NCI-H526 (cell line): ENCODE results near the gene NLRP10.

Experiments used
- DNase-seq, 2 experiments: peaks; one replicate each; lab custom pipeline; 2025; lab: John Stamatoyannopoulos, UW

NLRP10 gene

DNA sequence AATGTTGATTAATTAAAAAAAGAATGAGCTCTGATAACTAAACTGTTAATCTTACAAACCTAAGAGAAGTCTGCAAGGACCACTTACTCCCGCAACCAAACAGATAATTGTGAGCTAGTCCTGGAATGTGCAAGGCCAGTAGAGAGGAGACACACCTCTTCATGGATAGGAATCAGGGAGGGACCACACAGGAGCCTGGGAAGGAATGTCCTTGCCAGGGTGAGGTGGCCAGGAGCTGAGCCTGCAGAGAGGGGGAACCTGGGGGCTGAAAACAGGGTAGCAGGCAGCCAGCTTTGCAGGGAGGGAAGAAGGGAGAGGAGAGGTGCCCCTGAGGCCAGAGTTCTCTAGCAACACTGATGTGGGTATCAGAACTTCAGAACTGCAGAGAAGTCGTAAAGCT, 9.4 kb upstream of the NLRP10 start:
- DNase-seq: no peak

DNA sequence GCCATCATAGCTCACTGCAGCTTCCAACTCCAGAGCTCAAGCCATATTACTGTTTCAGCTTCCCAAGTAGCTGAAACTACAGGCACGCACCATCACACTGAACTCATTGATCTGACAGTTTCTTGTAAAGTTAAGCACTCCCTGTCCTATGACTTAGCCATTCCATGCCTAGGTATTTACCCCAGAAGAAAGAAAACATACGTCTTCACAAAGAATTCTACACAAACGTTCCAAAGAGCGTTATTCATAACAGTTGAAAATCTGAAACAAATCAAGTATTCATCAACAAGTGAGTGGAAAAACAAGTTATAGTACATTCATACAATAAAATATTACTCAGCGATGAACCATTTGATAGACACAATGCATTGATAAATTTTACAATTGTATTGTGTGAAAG, 7.8 kb upstream of the NLRP10 start:
- no peak for DNase-seq

DNA sequence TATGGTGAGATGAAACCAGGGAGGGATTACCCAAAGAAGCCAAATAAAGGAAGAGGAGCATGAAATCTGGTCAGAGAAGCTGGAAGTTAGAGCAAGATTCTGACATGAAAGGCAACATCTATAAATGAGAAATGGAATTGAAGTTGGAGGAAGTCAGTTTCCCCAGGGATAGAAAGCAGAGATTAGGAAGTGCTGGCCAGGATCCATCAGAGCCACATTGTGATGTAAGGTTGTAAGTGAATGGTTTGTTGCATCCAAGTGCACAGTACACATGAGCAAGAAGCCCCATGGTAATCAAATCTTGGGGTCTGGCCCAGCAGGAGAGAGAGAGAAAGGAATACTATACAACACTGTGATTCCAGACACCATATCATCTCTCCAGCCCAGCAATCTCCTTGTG, 6.6 kb upstream of the NLRP10 start:
- no peak for DNase-seq

DNA sequence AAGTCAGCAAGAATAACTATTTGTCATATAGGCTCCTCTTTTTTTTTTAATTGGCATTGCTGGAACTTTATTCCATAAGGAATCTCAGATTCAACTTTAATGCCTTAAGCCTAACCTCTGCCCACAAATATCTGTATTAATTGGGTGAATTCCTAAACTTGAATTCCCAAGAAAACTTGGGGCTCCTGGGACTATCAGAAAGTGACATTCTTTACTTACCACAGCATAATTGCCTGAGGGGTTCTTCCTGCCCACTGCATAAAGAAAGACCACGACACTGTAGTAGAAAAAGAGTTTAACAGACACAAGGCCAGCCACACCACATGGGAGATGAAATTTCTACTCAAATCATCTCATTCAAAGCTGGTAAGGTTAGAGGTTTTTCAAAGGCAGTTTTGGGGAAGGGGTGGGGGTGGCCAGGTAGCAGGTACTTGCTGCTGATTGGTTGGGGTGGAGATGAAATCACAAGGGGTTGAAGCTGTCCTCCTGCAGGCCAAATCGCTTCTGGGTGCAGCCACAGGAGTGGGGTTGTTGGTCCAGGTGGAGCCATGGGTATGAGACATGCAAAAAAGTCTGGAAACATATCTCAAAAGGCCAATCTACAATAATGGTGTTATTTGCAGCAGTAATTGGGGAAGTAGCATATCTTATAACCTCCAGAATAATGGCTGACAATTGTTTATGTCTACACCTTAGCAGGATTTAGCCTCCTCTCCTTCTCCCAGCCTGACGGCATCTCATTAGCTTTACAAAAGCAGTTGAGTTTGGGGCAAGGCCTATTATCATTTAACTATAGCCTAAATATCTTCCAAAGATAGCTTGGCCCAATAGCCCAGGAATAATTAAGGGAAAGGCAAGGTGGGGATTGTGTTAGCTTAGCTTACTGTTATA, 4.8 kb upstream of the NLRP10 start:
- DNase-seq: no peak

DNA sequence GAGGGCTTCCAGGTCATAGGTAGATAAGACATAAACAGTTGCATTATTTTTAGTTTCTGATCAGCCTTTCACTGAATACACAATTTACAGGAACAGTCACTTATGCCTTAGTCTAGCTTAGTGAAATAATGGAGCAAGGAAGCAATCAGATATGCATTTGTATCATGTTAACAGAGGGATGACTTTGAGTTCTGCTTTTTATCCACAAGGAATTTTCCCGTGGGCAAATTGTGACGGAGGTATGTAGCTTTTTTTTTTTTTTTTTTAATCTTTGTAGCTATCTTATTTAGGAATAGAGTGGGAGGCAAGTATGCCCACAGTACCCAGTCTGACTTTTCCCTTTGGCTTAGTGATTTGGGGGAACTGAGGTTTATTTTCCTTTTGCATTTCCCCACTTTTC, 3.4 kb upstream of the NLRP10 start:
- DNase-seq: no peak

DNA sequence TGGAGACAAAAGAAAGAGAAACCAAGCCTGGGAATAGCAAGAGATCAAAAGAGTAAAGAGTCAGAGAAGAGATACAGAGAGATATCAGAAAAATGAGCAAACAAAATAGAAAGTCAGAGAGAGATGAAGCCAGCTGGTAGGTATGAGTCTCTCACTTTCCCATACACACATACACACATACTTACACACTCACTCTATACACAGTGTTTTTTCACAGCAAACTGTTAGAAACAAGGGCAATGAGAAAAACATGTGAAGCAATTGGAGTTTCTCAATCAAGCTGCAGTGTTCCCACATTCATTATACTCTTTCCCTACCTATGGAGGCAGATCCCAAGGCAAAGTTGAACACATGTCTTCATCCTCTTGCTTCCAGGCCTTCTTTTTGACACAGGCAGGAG, 2.6 kb upstream of the NLRP10 start:
- no peak for DNase-seq

DNA sequence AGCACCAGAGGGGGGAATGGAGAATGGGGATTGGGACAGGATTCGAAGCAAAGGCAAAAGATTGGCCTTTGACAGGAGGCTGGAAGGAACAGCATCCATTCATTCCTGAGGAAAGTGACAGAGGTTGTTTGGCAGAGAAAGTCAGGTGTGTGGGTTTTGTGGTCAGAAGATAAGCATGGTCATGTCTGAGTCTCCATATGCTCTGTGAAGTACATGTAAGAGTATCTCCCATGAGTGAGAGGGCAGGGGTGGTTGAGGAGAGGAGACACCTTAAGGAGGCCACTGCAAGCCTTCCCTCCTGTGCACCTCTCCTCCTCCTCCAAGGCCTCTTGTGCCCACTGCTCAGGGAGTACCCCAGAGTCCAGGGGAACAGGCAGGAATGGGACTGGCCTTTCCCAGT, 1.9 kb upstream of the NLRP10 start:
- DNase-seq: no peak

DNA sequence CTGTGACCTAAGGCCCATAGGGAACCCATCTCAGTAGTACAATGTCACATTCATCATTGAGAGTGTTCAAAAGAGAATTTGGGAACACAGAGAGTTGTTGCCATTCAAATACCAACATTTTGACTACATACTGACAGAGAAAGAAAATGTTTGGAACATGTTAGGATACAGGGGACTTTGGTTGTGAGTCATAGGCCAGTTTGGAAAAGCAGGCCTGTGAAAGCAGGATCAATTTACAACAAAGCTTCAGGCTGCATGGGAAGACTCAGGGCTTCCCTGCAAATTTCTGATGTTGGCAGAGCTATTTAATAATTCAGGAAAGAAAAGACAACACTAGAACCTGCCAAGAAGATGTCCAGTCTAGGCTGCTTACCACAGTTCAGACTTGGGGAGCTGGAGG, 374 bp downstream of the NLRP10 start:
- no peak for DNase-seq

DNA sequence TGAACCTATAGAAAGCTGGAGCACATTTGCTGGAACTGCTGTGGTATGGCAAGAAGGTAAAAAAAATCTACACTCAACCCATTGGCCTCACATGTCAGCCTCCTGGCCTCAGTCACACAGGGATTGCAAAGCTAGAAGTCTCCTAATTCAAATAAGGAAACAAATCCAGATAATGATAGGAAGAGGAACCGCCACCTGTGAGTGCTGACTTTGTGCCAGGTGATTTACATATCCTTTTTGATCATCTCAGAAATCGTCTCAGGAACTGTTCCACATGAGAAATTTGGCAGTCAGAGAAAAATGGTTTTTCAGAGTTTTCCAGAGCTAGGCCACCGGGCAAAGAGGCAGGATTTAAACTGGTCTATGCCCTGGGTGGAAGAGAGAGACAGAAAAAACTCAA, 986 bp downstream of the NLRP10 start:
- no peak for DNase-seq

DNA sequence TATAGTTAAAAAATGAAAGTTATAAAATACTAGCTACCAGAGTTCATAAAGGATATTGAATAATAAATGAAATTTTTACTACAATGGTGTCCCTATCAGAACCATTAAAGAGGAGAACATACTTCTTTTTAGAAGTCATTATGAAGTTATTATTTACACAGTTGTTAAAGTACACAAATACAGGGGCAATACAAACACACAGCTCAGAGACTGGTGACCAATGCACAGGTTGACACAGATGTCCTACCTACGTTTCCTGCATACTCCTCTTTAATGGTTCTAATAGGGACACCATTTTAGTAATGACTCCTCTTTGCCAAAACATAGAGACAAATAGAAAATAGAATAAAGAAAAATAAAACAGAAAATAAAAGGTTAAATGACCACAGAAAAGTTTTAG, 10.1 kb downstream of the NLRP10 start:
- DNase-seq: no peak

DNA sequence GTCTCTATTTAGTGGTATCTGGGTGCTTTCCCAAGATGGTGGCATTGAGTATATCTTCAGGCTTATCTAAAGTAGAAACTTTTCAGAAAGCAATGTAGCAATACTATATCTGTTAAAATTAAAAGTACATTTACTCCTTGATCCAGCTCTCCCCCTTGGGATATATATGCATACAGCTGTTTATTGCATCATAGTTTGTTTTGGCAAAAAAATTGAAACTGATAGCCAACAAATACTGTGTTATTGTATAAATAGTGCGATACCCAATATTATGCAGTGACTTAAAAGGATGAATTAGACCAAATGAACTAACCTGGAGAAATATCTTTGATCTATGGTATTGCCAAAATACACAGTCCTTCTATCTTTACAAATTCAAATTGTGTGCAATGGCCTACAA, 15.3 kb downstream of the NLRP10 start:
- no peak for DNase-seq

DNA sequence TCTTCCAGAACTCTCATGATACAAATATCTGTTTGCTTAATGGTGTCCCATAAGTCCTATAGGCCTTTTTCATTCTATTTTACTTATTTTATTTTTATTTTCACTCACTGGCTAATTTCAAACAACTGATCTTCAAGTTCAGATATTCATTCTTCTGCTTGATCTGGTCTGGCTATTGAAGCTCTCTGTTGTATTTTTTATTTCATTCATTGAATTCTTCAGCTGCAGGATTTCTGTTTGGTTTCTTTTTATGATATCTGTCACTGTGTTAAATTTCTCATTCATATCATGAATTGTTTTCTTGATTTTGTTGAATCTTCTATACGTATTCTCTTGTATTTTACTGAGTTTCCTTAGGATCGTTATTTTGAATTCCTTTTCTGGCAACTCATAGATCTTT, 21.1 kb downstream of the NLRP10 start:
- no peak for DNase-seq

DNA sequence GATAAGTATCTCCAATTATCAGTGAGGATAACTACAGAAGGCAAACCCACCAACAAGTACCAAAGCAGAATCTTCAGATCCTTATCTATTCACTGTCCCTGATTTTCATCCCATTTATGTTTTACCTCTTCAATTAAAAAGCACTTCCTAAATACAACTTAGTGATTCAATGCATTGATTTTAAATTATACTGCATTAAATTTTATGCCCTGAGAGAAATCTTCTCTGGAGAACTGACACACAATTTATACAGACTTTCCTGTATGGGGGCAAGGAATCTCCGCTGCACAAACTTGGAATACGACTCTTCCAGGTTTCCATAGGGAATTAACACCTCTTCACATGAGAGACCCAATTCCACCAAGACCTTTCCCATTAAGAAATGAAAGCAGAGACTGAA, 23.6 kb downstream of the NLRP10 start, which contains the start of gene OR10A3:
OR10A3 (minus strand) TSS at position 101 of the 400 bp plus-strand sequence. CDS start 2,188 bp downstream, outside the sequence.
- DNase-seq: no peak

DNA sequence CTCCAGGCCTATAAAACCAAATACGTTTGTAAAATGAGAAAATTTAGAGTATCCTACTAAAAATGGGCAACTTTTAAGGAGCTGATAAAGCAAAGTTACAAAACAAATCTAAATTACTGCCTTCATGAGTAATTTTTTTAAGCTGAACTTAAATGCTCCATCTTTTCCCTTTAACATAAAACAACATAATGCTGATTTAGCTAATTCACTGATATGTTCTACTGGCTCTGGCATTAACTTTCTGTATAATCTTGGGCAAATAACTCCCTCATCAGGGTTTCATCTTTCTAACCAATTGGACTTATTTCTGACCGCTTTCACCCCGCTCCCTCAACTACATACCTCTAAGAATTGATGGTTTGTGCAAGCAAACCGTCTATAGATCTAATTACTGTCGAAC, 24.1 kb downstream of the NLRP10 start:
- DNase-seq: no peak

DNA sequence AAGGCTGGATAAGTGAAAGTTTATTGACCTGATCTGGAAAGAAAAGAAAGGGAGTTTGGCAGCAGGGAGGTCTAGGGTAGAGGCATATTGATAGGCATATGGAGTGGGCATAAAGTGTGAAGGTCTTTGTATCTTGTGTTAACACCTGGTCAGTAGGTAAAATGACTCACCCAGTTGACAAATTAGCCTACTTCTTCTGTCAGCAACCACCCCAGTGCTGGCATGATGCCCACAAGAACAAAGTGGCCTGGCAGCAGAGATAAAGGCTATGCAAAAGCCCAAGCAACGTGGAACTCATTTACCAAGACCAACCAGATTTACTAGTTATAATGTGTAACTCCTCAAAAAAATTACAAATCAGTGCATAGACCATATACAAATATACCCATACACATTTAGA, 28.6 kb downstream of the NLRP10 start:
- DNase-seq: no peak

DNA sequence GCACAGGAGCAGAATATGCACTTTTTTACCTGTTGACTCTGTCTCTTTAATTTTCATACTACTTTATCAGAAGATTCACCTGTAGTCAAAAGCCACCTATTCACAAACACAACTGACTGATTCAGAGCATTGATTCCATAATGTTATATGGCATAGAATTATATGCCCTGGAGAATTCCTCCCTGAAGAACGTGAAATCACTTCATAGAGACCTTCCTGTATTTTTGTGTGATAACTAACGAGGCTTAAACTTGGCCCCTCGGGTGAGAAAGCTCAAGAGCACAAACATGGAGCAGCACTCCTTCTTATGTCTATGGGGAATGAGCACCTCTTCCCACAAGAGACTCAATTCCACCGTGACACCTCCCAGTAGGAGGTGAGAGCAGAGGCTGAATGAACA, 34.1 kb downstream of the NLRP10 start, which contains the start of gene OR10A6:
OR10A6 (minus strand) TSS at position 101 of the 400 bp plus-strand sequence. CDS start 2,606 bp downstream, outside the sequence.
- DNase-seq: no peak

DNA sequence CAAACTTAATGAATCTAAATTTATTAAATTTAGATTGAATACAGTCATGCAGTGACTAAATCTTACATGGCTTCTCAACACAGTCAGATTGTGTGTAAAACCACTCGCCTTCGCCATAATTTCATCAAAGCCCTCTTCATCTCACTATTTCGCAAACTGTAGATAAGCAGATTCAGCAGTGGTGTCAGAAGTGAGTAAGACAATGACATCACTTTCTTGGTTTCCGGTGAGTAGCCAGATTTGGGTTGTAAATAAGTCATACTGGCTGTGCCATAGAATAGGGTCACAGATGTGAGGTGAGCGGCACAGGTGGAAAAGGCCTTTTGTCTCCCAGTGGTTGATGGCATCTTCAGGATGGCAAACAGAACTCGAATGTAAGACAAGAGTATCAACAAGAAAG, 37.6 kb downstream of the NLRP10 start:
- no peak for DNase-seq

DNA sequence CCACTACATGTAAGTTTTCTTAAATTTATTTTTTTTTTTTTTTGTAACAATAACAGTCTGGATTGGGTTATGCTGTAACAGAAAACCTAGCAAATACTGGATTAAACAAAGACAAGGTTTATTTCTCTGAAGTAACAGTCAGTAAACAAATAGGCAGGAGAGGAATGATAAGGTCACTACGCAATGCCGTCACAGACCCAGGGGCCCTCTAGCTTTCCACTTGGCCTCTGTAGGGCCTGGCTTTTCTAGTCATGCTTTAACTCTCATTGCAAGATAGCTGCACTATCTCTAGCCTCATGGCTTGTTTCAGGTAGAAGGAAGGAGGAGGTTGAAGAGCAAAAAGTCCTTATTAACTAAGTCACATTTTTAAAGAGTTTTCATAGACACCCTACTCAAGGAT, 40.7 kb downstream of the NLRP10 start:
- no peak for DNase-seq

DNA sequence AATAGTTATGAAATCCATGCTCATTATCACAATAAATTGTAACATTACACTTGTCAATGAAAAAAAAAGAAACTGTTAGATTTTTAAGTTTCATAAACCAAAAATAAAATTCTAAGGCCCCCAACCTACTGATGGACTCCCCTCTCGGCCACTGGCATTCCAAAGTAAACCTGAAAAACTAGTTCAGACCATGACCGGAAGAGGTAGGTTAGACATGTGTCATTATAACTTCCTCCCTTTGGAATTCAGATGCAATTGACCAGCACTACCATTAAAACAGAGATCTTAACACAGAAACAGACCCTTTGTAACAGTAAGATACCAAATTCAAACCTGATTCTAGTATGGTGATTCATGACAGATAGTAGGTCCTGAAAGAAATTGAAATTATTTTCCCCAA, 47.1 kb downstream of the NLRP10 start:
- DNase-seq: no peak
